H9 (cell line): ENCODE data around the gene ODAD3. TPM values are rescaled to one million over a fixed set of nuclear protein-coding genes. Genes with fewer than 3 reads are reported as not detected.

Experiments used
- DNase-seq: peaks from one replicate; pipeline ENCODE4 v3.0.0-alpha.2; 2017
- H2AFZ ChIP-seq: one replicate; pipeline ENCODE4 v1.6.1; 2013; ENCODE audit warnings: mild to moderate bottlenecking, low read length, control low read depth, moderate library complexity
- H2AK5ac ChIP-seq: 2 replicates; pipeline ENCODE4 v1.6.1; 2013; ENCODE audit warnings: low read length, control low read depth, mixed read lengths; ENCODE audit not compliant: insufficient read length
- H2BK120ac ChIP-seq: one replicate; pipeline ENCODE4 v1.6.1; 2013; ENCODE audit warnings: low read depth, mild to moderate bottlenecking, low read length, control low read depth, inconsistent platforms; ENCODE audit not compliant: poor library complexity, severe bottlenecking
- H2BK12ac ChIP-seq: 2 replicates; pipeline ENCODE4 v1.6.1; 2013; ENCODE audit warnings: low read length, control low read depth, mixed read lengths, low read depth; ENCODE audit not compliant: insufficient read length
- H2BK15ac ChIP-seq: 2 replicates; pipeline ENCODE4 v1.6.1; 2013; ENCODE audit warnings: low read depth, low read length, control low read depth
- H2BK20ac ChIP-seq: one replicate; pipeline ENCODE4 v1.6.1; 2013; ENCODE audit warnings: low read depth, mild to moderate bottlenecking, low read length, control low read depth, inconsistent platforms; ENCODE audit not compliant: poor library complexity, severe bottlenecking
- H2BK5ac ChIP-seq: 2 replicates; pipeline ENCODE4 v1.6.1; 2013; ENCODE audit warnings: low read length, control low read depth, mixed read lengths; ENCODE audit not compliant: insufficient read length
- H3K14ac ChIP-seq: 2 replicates; pipeline ENCODE4 v1.6.1; 2013; ENCODE audit warnings: low read length, control low read depth; ENCODE audit not compliant: insufficient read depth
- H3K18ac ChIP-seq: 2 replicates; pipeline ENCODE4 v1.6.1; 2013; ENCODE audit warnings: low read depth, mild to moderate bottlenecking, mixed read lengths, low read length, control low read depth; ENCODE audit not compliant: insufficient read length
- H3K23ac ChIP-seq: 2 replicates; pipeline ENCODE4 v1.6.1; 2013; ENCODE audit warnings: low read length, control low read depth, mixed read lengths, low read depth; ENCODE audit not compliant: insufficient read length
- H3K23me2 ChIP-seq: 2 replicates; pipeline ENCODE4 v1.6.1; 2013; ENCODE audit warnings: low read depth, mild to moderate bottlenecking, mixed read lengths, low read length, control low read depth; ENCODE audit not compliant: insufficient read length, poor library complexity, severe bottlenecking
- H3K27ac ChIP-seq: 2 replicates; pipeline ENCODE4 v1.5.1; 2013; ENCODE audit warnings: low read length, control low read depth, mixed read lengths, low read depth; ENCODE audit not compliant: insufficient read length
- H3K27me3 ChIP-seq: 2 replicates; pipeline ENCODE4 v1.6.1; 2013; ENCODE audit warnings: low read length, control low read depth, inconsistent platforms; ENCODE audit not compliant: insufficient read depth
- H3K4ac ChIP-seq: 2 replicates; pipeline ENCODE4 v1.6.1; 2013; ENCODE audit warnings: low read depth, mild to moderate bottlenecking, control low read depth, inconsistent platforms, low read length, moderate library complexity
- H3K4me1 ChIP-seq: 2 replicates; pipeline ENCODE4 v1.6.1; 2013; ENCODE audit warnings: low read length, control low read depth, inconsistent platforms; ENCODE audit not compliant: insufficient read depth
- H3K4me2 ChIP-seq: 2 replicates; pipeline ENCODE4 v1.6.1; 2013; ENCODE audit warnings: low read length, control low read depth, mixed read lengths; ENCODE audit not compliant: insufficient read length, insufficient read depth
- H3K56ac ChIP-seq: 2 replicates; pipeline ENCODE4 v1.6.1; 2013; ENCODE audit warnings: low read depth, mild to moderate bottlenecking, mixed read lengths, low read length, control low read depth; ENCODE audit not compliant: insufficient read length
- H3K79me1 ChIP-seq: 2 replicates; pipeline ENCODE4 v1.6.1; 2013; ENCODE audit warnings: low read depth, mild to moderate bottlenecking, moderate library complexity, low read length, control low read depth, inconsistent platforms; ENCODE audit not compliant: insufficient read depth, poor library complexity, severe bottlenecking
- H3K79me2 ChIP-seq: 2 replicates; pipeline ENCODE4 v1.6.1; 2013; ENCODE audit warnings: low read length, control low read depth, inconsistent platforms; ENCODE audit not compliant: insufficient read depth
- H3K9ac ChIP-seq: 2 replicates; pipeline ENCODE4 v1.6.1; 2013; ENCODE audit warnings: low read length, control low read depth, mixed read lengths; ENCODE audit not compliant: insufficient read length; ENCODE audit errors: extremely low read depth
- H3K9me3 ChIP-seq: one replicate; pipeline ENCODE4 v1.6.1; 2013; ENCODE audit warnings: low read depth, low read length, inconsistent platforms; ENCODE audit not compliant: control insufficient read depth
- H3T11ph ChIP-seq: one replicate; pipeline ENCODE4 v1.6.1; 2013; ENCODE audit warnings: mild to moderate bottlenecking, low read length, control low read depth, inconsistent platforms
- H4K20me1 ChIP-seq: one replicate; pipeline ENCODE4 v1.6.1; 2013; ENCODE audit not compliant: control insufficient read depth, insufficient read length, insufficient read depth
- H4K5ac ChIP-seq: 2 replicates; pipeline ENCODE4 v1.6.1; 2013; ENCODE audit warnings: low read depth, mild to moderate bottlenecking, mixed read lengths, low read length, control low read depth; ENCODE audit not compliant: insufficient read length
- H4K8ac ChIP-seq: replicated peaks from 2 replicates; pipeline ENCODE4 v1.6.1; 2013; ENCODE audit warnings: low read length, control low read depth, mixed read lengths, low read depth; ENCODE audit not compliant: insufficient read length
- H4K91ac ChIP-seq: 2 replicates; pipeline ENCODE4 v1.6.1; 2013; ENCODE audit warnings: low read depth, mild to moderate bottlenecking, moderate library complexity, mixed read lengths, low read length, control low read depth; ENCODE audit not compliant: insufficient read length
- H3K27ac Mint-ChIP-seq, 3 experiments: 2 replicates in 2 of 3; 3 replicates in 1 of 3; pipeline ENCODE4 v1.8.0; 2020 to 2021; ENCODE audit warnings: mixed read lengths in 3 of 3, mild to moderate bottlenecking in 1 of 3, moderate library complexity in 1 of 3
- H3K27me3 Mint-ChIP-seq: 2 replicates; pipeline ENCODE4 v1.8.0; 2021; ENCODE audit warnings: low read depth, mild to moderate bottlenecking, moderate library complexity, mixed read lengths
- H3K36me3 Mint-ChIP-seq, 3 experiments: 2 replicates in 2 of 3; 3 replicates in 1 of 3; pipeline ENCODE4 v1.8.0; 2020 to 2021; ENCODE audit warnings: low read depth in 3 of 3, mixed read lengths in 3 of 3; ENCODE audit not compliant: insufficient read depth in 1 of 3
- H3K4me1 Mint-ChIP-seq, 2 experiments: 2 replicates each; pipeline ENCODE4 v1.8.0; 2020; ENCODE audit warnings: mixed read lengths in 2 of 2
- H3K4me3 Mint-ChIP-seq, 2 experiments: 2 replicates in 1 of 2; 3 replicates in 1 of 2; pipeline ENCODE4 v1.8.0; 2020 to 2021; ENCODE audit warnings: mild to moderate bottlenecking in 2 of 2, mixed read lengths in 2 of 2, moderate library complexity in 1 of 2
- H3K9me3 Mint-ChIP-seq, 2 experiments: 2 replicates in 1 of 2; 3 replicates in 1 of 2; pipeline ENCODE4 v1.8.0; 2020; ENCODE audit warnings: mild to moderate bottlenecking in 2 of 2, mixed read lengths in 2 of 2, moderate library complexity in 1 of 2
- CTCF ChIP-seq: fragments of 200-600 bp; sonication (generic); conservative IDR thresholded peaks from 3 replicates; pipeline ENCODE4 v1.8.0; 2021; ENCODE audit warnings: antibody characterized with exemption, mild to moderate bottlenecking
- WGBS: extraction: QIAGEN DNeasy Blood & Tissue Kit; methylation state at CpG from one replicate; pipeline ENCODE4 v1.1.7; 2013; ENCODE audit warnings: missing lambda C conversion rate, low lambda C conversion rate, mixed read lengths; ENCODE audit not compliant: insufficient read length; ENCODE audit errors: extremely low coverage; 5-methylcytosine and 5-hydroxymethylcytosine counted together
- total RNA-seq: library from RNA; stranded (reverse); gene quantifications from 2 replicates; pipeline ENCODE4 v1.2.1, GENCODE V29; 2021

The ODAD3 gene
- total RNA-seq, 1 experiment from 2014 or later: 2.5 TPM

- no peak overlapping the region for H2AFZ ChIP-seq
- no peak overlapping the region for H4K5ac ChIP-seq
- H2AK5ac ChIP-seq: no peak overlapping the region
- H4K8ac ChIP-seq: no peak overlapping the region
- H2BK5ac ChIP-seq: no peak overlapping the region
- Mint-ChIP-seq H3K4me1 (peaks cover 20 to 45% of the 10 kb centered on the region in 2 experiments), H3K27ac (peak overlapping the region in 2 of 3 experiments; percentile 69 to 93; a peak in 2 of 7 replicates), H3K4me3 (no peak overlapping the region), H3K36me3 (peaks cover 2 to 16% (median 15%) of the 10 kb centered on the region in 3 experiments; a peak in 6 of 7 replicates), H3K9me3 (no peaks in the 10 kb centered on the region; a peak in 1 of 5 replicates), H3K27me3 (no peaks in the 10 kb centered on the region)
- no peak overlapping the region for H2BK20ac ChIP-seq
- H2BK12ac ChIP-seq: no peak overlapping the region
- no peak for DNase-seq
- peak; percentile 78 for TF ChIP-seq CTCF
- no peak overlapping the region for H3K14ac ChIP-seq
- H3K18ac ChIP-seq: no peak overlapping the region
- no peak overlapping the region for H2BK15ac ChIP-seq
- no peak overlapping the region for H3K9ac ChIP-seq
- no peaks in the 10 kb centered on the region for H4K20me1 ChIP-seq
- H4K91ac ChIP-seq: no peak overlapping the region
- no peaks in the 10 kb centered on the region for H3K79me2 ChIP-seq
- no CpG with 5 or more reads among the region's 27 CpGs for WGBS
- no peak overlapping the region for H3K4ac ChIP-seq
- H3K4me2 ChIP-seq: no peak overlapping the region
- H2BK120ac ChIP-seq: no peak overlapping the region
- H3K23ac ChIP-seq: no peak overlapping the region
- H3K23me2 ChIP-seq: no peaks in the 10 kb centered on the region
- no peak overlapping the region for H3K27ac ChIP-seq
- no peak overlapping the region for H3K56ac ChIP-seq
- no peaks in the 10 kb centered on the region for H3K79me1 ChIP-seq
- H3K4me1 ChIP-seq: no peaks in the 10 kb centered on the region
- H3T11ph ChIP-seq: no peak overlapping the region
- H3K9me3 ChIP-seq: no peaks in the 10 kb centered on the region
- H3K27me3 ChIP-seq: no peaks in the 10 kb centered on the region
Observed at GRCh38 chr19:11453468-11454341, 18.8 kb upstream of the ODAD3 start.
